GM18951 (cell line): Measurements from ENCODE around the gene ATP11B.

ENCODE experiments used
- POLR2A ChIP-seq: IDR thresholded peaks from 4 replicates; pipeline ENCODE4 v1.6.1; 2011; ENCODE audit warnings: mild to moderate bottlenecking; ENCODE audit not compliant: insufficient read length, insufficient read depth; ENCODE audit errors: extremely low read depth
- in situ Hi-C: fragments of 300-500 bp; cut with MboI; formaldehyde crosslinking; loops from one replicate; pipeline ENCODE4 v1.12.0; 2022; ENCODE audit warnings: low sequenced_read_pairs, mixed read lengths, inconsistent platforms; ENCODE audit not compliant: unreplicated experiment

The ATP11B gene

GRCh38 chr3:182949688-182950087 lies 156.4 kb downstream of the ATP11B start:
- in situ Hi-C loops, result no loop called here
- no peak for TF ChIP-seq POLR2A

GRCh38 chr3:182954553-182955235 lies 161.4 kb downstream of the ATP11B start:
- in situ Hi-C loops, result no loop called here
- no peak for TF ChIP-seq POLR2A

GRCh38 chr3:182957226-182957625 lies 163.9 kb downstream of the ATP11B start:
- in situ Hi-C loops, result no loop called here
- TF ChIP-seq POLR2A, result no peak

- TF ChIP-seq POLR2A, result no peak
- in situ Hi-C loops, result no loop called here
Measured at GRCh38 chr3:182957676-182958266, 164.5 kb downstream of the ATP11B start.

GRCh38 chr3:182959474-182960350 lies 166.4 kb downstream of the ATP11B start:
- in situ Hi-C loops, result no loop called here
- no peak for TF ChIP-seq POLR2A

- in situ Hi-C loops, result no loop called here
Measured at GRCh38 chr3:182962166-182962565, 168.9 kb downstream of the ATP11B start.

GRCh38 chr3:182964179-182964578 lies 170.9 kb downstream of the ATP11B start:
- in situ Hi-C loops, result no loop called here
- no peak for TF ChIP-seq POLR2A

More at GRCh38 chr3:182962166-182962565, 168.9 kb downstream of the ATP11B start:
- no peak for TF ChIP-seq POLR2A

- in situ Hi-C loops, result no loop called here
- no peak for TF ChIP-seq POLR2A
Measured at GRCh38 chr3:182965861-182966366, 172.6 kb downstream of the ATP11B start.

GRCh38 chr3:182967218-182968204 lies 174.2 kb downstream of the ATP11B start:
- in situ Hi-C loops, result no loop called here
- TF ChIP-seq POLR2A, result no peak

GRCh38 chr3:182969277-182969676 lies 176.0 kb downstream of the ATP11B start:
- in situ Hi-C loops, result no loop called here
- no peak for TF ChIP-seq POLR2A

- no peak for TF ChIP-seq POLR2A
- in situ Hi-C loops, result no loop called here
Measured at GRCh38 chr3:182969853-182970252, 176.5 kb downstream of the ATP11B start.

GRCh38 chr3:182970811-182971418 lies 177.6 kb downstream of the ATP11B start:
- in situ Hi-C loops, result no loop called here

More at GRCh38 chr3:182970811-182971418, 177.6 kb downstream of the ATP11B start:
- no peak for TF ChIP-seq POLR2A
